ENCODE measurements around the gene SPAG16.

- TF ChIP-seq FOXM1 (IDR thresholded peaks at IDR 0.05; ENCODE audit: borderline replicate concordance, low read depth) (no peak), RAD21 (IDR thresholded peaks at IDR 0.05; ENCODE audit: low read depth) (no peak), REST (IDR thresholded peaks at IDR 0.05; ENCODE audit: low read depth) (no peak)
These were observed 47.0 kb upstream of the SPAG16 start for GRCh38 chr2:213237251-213237650.

Data from Ishikawa (cell line).